HL-60 (cell line): ENCODE data around the gene ZNF462.

Source experiments
- DNase-seq, 2 experiments: peaks; one replicate each; pipeline ENCODE4 v3.0.0-alpha.2; 2010 to 2020; ENCODE audit warnings: low read depth in 1 of 2, low spot score in 1 of 2
- H3K27ac ChIP-seq: fragments of 250-450 bp; sonication (Bioruptor Pico); replicated peaks from 2 replicates; pipeline ENCODE4 v1.5.1; 2020; ENCODE audit warnings: mild to moderate bottlenecking, moderate library complexity
- H3K27me3 ChIP-seq: fragments of 250-450 bp; sonication (Bioruptor Pico); 2 replicates; pipeline ENCODE4 v1.5.1; 2021; ENCODE audit warnings: mild to moderate bottlenecking, moderate library complexity; ENCODE audit not compliant: insufficient read depth, poor library complexity, severe bottlenecking
- H3K4me3 ChIP-seq: replicated peaks from 2 replicates; pipeline ENCODE4 v1.5.1; 2011; ENCODE audit warnings: mild to moderate bottlenecking, control low read depth, low read length; ENCODE audit not compliant: insufficient read depth
- CTCF ChIP-seq: IDR thresholded peaks from one replicate; pipeline ENCODE4 v1.5.1; 2011; ENCODE audit warnings: low read length, control low read depth, inconsistent platforms; ENCODE audit not compliant: insufficient read depth
- GABPA ChIP-seq: IDR thresholded peaks from 2 replicates; pipeline ENCODE4 v1.6.1; 2012; ENCODE audit warnings: low read depth
- POLR2AphosphoS5 ChIP-seq: IDR thresholded peaks from 2 replicates; pipeline ENCODE4 v1.6.1; 2012; ENCODE audit warnings: low read depth
- SPI1 ChIP-seq: IDR thresholded peaks from 2 replicates; pipeline ENCODE4 v1.6.1; 2012; ENCODE audit warnings: low read depth, mild to moderate bottlenecking, borderline replicate concordance
- TF ChIP-seq, protein P1 (sequence below): IDR thresholded peaks from 2 replicates; pipeline ENCODE4 v1.6.1; 2012; ENCODE audit warnings: low read depth; ENCODE audit not compliant: insufficient replicate concordance

Gene ZNF462

GRCh38 chr9:106883626-106884190, 20.7 kb downstream of the ZNF462 start:
- DNase-seq, result no peak
- no peak for TF ChIP-seq POLR2AphosphoS5
- no peak for TF ChIP-seq GABPA
- no peak for TF ChIP-seq SPI1
- TF ChIP-seq, protein P1, sequence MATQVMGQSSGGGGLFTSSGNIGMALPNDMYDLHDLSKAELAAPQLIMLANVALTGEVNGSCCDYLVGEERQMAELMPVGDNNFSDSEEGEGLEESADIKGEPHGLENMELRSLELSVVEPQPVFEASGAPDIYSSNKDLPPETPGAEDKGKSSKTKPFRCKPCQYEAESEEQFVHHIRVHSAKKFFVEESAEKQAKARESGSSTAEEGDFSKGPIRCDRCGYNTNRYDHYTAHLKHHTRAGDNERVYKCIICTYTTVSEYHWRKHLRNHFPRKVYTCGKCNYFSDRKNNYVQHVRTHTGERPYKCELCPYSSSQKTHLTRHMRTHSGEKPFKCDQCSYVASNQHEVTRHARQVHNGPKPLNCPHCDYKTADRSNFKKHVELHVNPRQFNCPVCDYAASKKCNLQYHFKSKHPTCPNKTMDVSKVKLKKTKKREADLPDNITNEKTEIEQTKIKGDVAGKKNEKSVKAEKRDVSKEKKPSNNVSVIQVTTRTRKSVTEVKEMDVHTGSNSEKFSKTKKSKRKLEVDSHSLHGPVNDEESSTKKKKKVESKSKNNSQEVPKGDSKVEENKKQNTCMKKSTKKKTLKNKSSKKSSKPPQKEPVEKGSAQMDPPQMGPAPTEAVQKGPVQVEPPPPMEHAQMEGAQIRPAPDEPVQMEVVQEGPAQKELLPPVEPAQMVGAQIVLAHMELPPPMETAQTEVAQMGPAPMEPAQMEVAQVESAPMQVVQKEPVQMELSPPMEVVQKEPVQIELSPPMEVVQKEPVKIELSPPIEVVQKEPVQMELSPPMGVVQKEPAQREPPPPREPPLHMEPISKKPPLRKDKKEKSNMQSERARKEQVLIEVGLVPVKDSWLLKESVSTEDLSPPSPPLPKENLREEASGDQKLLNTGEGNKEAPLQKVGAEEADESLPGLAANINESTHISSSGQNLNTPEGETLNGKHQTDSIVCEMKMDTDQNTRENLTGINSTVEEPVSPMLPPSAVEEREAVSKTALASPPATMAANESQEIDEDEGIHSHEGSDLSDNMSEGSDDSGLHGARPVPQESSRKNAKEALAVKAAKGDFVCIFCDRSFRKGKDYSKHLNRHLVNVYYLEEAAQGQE, result no peak
- no peak for TF ChIP-seq CTCF
- no peak overlapping the region for H3K27ac ChIP-seq

DNA sequence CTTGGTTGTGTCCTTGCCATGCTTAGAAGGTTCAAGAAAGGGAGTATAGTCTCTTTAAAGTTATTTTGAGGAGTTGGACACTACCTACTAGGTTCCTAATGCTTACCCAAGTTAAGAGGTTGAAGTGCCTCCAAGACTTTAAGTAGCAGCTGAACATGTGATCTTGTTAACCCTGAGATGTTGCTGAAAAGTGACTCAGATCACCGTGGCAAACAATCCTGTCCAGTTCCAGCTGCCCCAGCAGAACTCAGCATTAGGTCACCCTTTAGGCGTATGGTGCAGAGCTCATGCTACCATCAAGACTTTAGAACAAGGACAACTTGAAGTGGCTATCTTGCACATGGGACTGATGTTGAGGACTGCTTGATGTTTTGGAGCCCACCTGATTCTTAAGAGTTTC, 22.5 kb downstream of the ZNF462 start:
- DNase-seq, result no peak
- TF ChIP-seq POLR2AphosphoS5, result no peak
- TF ChIP-seq SPI1, result no peak
- TF ChIP-seq GABPA, result no peak
- no peak for TF ChIP-seq CTCF
- TF ChIP-seq, protein P1, result no peak
- Histone ChIP-seq H3K27ac (no peak overlapping the region), H3K4me3 (no peak overlapping the region), H3K27me3 (no peaks in the 10 kb centered on the region)

More at GRCh38 chr9:106883626-106884190, 20.7 kb downstream of the ZNF462 start:
- no peak overlapping the region for H3K4me3 ChIP-seq
- H3K27me3 ChIP-seq, result no peaks in the 10 kb centered on the region

DNA sequence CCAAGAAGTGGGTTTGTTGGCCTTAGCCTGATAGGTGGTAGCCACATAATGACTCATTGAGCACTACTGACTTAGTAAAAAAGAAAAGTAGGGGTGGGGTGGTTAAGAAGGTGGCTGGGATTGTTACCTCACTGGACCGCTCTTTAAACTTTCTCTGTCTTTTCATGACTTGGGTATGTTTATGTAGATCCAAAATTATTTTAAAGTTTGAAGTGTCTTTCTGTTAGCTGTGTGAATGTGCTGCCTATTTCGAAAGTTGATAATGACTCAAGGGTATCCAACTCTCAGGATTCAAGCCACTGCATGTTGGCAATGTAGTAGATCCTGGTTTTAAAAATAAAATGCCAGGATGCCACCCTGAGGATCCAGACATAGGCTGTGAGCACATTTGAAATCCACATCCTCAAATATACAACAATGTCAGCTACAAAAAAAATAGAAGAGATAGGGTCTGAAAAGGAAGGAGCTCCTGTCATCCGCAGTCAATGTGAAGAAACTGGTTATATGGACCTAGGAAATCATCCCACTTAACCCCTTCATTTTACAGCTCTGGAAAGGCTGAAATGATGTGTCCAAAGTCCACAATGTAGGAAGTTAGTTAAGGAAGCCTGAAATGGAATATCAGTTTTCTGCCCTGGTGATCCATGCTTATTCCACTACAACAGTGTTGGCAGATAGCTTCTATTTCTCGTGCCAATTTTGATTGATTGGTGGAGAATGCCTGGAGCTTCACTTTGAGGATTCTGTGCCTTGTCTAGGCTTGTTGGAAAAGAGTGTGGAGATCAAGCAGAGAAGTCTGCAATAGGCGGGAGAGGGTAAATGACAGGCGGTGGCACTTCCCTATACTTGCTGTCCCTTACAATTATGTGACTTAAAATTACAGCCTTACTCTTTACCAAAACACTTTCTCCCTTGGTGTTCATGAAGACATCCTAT, 23.4 kb downstream of the ZNF462 start:
- TF ChIP-seq SPI1 (no peak), CTCF (no peak), GABPA (no peak), POLR2AphosphoS5 (no peak)
- TF ChIP-seq, protein P1, result no peak
- no peaks in the 10 kb centered on the region for H3K27me3 ChIP-seq
- DNase-seq, result no peak
- H3K4me3 ChIP-seq, result no peak overlapping the region
- no peak overlapping the region for H3K27ac ChIP-seq
